Activated naive CD8-positive, alpha-beta T cell (primary cell): ENCODE measurements around the gene PRKAR2B.
"Not testable (repeated sequence)": the region's sequence is repeated elsewhere in the genome, so short reads cannot be mapped to it uniquely, and the experiment has no call there.

Experiments used
- H3K27ac Mint-ChIP-seq: one replicate; pipeline ENCODE4 v1.8.0; 2021; ENCODE audit warnings: mixed read lengths
- H3K27me3 Mint-ChIP-seq: one replicate; pipeline ENCODE4 v1.8.0; 2021; ENCODE audit warnings: mixed read lengths
- H3K36me3 Mint-ChIP-seq: one replicate; pipeline ENCODE4 v1.8.0; 2021; ENCODE audit warnings: mixed read lengths
- H3K4me1 Mint-ChIP-seq: one replicate; pipeline ENCODE4 v1.8.0; 2021; ENCODE audit warnings: low read depth, mixed read lengths
- H3K4me3 Mint-ChIP-seq: one replicate; pipeline ENCODE4 v1.8.0; 2021; ENCODE audit warnings: mild to moderate bottlenecking, mixed read lengths
- H3K9me3 Mint-ChIP-seq: one replicate; pipeline ENCODE4 v1.8.0; 2021; ENCODE audit warnings: low read depth, mixed read lengths

The PRKAR2B gene

GRCh38 chr7:107128217-107128616 lies 83.7 kb downstream of the PRKAR2B start:
- no peaks in the 10 kb centered on the region for H3K27me3 Mint-ChIP-seq
- no peak overlapping the region for H3K4me3 Mint-ChIP-seq
- H3K36me3 Mint-ChIP-seq: no peaks in the 10 kb centered on the region
- H3K4me1 Mint-ChIP-seq: peaks cover 20% of the 10 kb centered on the region
- no peaks in the 10 kb centered on the region for H3K9me3 Mint-ChIP-seq
- H3K27ac Mint-ChIP-seq: no peak overlapping the region

GRCh38 chr7:107128748-107129147 lies 84.2 kb downstream of the PRKAR2B start:
- Mint-ChIP-seq H3K27ac (no peak overlapping the region), H3K4me3 (no peak overlapping the region), H3K36me3 (no peaks in the 10 kb centered on the region), H3K9me3 (no peaks in the 10 kb centered on the region), H3K4me1 (peaks cover 20% of the 10 kb centered on the region), H3K27me3 (no peaks in the 10 kb centered on the region)

- Mint-ChIP-seq H3K27me3 (no peaks in the 10 kb centered on the region), H3K4me3 (no peak overlapping the region), H3K36me3 (no peaks in the 10 kb centered on the region), H3K27ac (no peak overlapping the region), H3K9me3 (no peaks in the 10 kb centered on the region), H3K4me1 (peaks cover 13% of the 10 kb centered on the region)
These were observed 86.1 kb downstream of the PRKAR2B start for GRCh38 chr7:107130487-107131220.

DNA sequence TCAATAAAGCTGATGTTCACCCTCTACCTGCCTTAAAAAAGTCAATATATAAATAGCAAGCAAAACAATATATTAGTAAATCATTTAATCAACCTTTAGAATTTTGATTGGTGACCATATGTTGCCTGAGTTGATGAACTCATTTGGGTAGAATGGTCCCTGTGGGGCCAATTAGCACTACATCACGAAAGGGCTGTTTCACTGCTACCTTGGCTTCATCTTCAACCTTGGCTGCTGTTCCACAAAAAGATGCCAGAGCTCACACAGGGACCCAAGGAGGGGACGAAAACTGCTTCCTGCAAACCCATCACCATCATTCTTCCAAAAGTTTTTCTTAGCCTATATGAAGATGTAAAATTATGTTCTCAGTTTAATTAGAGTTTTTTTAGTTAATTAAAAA lies 88.9 kb downstream of the PRKAR2B start:
- Mint-ChIP-seq H3K36me3 (no peaks in the 10 kb centered on the region), H3K4me3 (no peak overlapping the region), H3K4me1 (no peaks in the 10 kb centered on the region), H3K27me3 (no peaks in the 10 kb centered on the region), H3K9me3 (no peaks in the 10 kb centered on the region), H3K27ac (no peak overlapping the region)

- Mint-ChIP-seq H3K36me3 (no peaks in the 10 kb centered on the region), H3K27ac (no peak overlapping the region), H3K27me3 (no peaks in the 10 kb centered on the region), H3K4me3 (no peak overlapping the region), H3K9me3 (no peaks in the 10 kb centered on the region), H3K4me1 (no peaks in the 10 kb centered on the region)
These were observed 94.4 kb downstream of the PRKAR2B start for GRCh38 chr7:107138696-107139420.

DNA sequence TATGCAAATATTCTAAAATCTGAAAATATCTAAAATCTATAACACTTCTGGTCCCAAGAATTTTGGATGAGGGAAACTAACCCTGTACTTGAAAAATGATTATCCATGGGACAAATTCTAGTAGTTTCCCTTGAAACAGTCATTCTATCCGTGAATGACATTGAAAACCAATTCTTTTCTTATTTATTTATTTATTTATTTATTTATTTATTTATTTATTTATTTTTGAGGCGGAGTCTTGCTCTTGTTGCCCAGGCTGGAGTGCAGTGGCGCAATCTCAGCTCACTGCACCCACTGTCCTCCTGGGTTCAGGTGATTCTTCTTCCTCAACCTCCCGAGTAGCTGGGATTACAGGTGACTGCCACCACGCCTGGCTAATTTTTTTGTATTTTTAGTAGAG lies 99.4 kb downstream of the PRKAR2B start:
- not testable (repeated sequence) for H3K4me3 Mint-ChIP-seq, H3K27me3 Mint-ChIP-seq, H3K36me3 Mint-ChIP-seq, H3K27ac Mint-ChIP-seq, H3K4me1 Mint-ChIP-seq, H3K9me3 Mint-ChIP-seq

- H3K4me1 Mint-ChIP-seq: peaks cover 5% of the 10 kb centered on the region
- H3K27ac Mint-ChIP-seq: no peak overlapping the region
- H3K4me3 Mint-ChIP-seq: no peak overlapping the region
- H3K36me3 Mint-ChIP-seq: no peaks in the 10 kb centered on the region
- no peaks in the 10 kb centered on the region for H3K27me3 Mint-ChIP-seq
- no peaks in the 10 kb centered on the region for H3K9me3 Mint-ChIP-seq
These were observed 100.7 kb downstream of the PRKAR2B start for GRCh38 chr7:107145067-107145838.

GRCh38 chr7:107147464-107148393 lies 103.2 kb downstream of the PRKAR2B start:
- H3K4me1 Mint-ChIP-seq: peaks cover 7% of the 10 kb centered on the region
- no peak overlapping the region for H3K4me3 Mint-ChIP-seq
- H3K27me3 Mint-ChIP-seq: no peaks in the 10 kb centered on the region
- H3K9me3 Mint-ChIP-seq: no peaks in the 10 kb centered on the region
- H3K36me3 Mint-ChIP-seq: no peaks in the 10 kb centered on the region
- H3K27ac Mint-ChIP-seq: no peak overlapping the region

DNA sequence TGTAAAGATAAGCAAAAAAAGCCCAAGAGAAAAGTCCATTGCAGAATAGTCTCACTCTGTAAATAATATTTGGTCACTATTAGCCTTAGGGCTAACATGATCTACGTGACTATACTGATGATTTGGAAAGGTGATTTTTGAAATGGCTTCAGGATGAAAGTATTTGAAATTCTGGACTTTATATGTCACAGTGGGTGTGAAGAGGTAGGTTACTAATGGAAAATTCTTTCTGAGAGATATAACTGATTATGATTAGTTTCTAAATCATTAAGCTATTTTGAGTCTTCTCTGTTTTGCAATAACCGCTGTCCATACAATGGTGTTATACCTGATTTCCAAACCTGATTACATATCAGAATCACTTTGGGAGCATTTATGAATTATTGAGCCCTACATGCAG lies 104.2 kb downstream of the PRKAR2B start:
- Mint-ChIP-seq H3K36me3 (no peaks in the 10 kb centered on the region), H3K9me3 (no peaks in the 10 kb centered on the region), H3K27ac (no peak overlapping the region), H3K4me1 (peaks cover 7% of the 10 kb centered on the region), H3K27me3 (no peaks in the 10 kb centered on the region), H3K4me3 (no peak overlapping the region)

DNA sequence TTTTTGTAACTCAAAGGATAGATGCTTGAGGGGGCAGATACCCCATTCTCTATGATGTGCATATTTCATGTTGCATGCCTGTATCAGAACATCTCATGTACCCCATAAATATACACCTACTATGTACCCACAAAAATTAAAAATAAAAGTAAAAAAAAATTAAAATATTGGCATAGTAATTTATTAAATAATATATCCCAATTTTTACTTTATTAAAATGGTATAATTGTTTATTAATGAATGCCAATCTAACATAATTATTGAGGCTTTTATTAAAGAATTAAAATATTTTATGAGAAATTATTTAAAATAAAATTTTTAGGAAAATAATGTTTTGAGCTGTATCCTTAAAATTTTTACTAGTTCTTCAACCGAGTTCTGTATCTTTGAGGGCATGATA lies 105.4 kb downstream of the PRKAR2B start:
- H3K9me3 Mint-ChIP-seq: no peaks in the 10 kb centered on the region
- no peaks in the 10 kb centered on the region for H3K27me3 Mint-ChIP-seq
- peaks cover 7% of the 10 kb centered on the region for H3K4me1 Mint-ChIP-seq
- no peak overlapping the region for H3K27ac Mint-ChIP-seq
- H3K4me3 Mint-ChIP-seq: no peak overlapping the region
- H3K36me3 Mint-ChIP-seq: no peaks in the 10 kb centered on the region

GRCh38 chr7:107150375-107151073 lies 106.0 kb downstream of the PRKAR2B start:
- Mint-ChIP-seq H3K9me3 (no peaks in the 10 kb centered on the region), H3K36me3 (no peaks in the 10 kb centered on the region), H3K27me3 (no peaks in the 10 kb centered on the region), H3K4me1 (peaks cover 7% of the 10 kb centered on the region), H3K27ac (no peak overlapping the region), H3K4me3 (no peak overlapping the region)

- Mint-ChIP-seq H3K27me3 (no peaks in the 10 kb centered on the region), H3K27ac (no peak overlapping the region), H3K4me3 (no peak overlapping the region), H3K9me3 (no peaks in the 10 kb centered on the region), H3K4me1 (peaks cover 7% of the 10 kb centered on the region), H3K36me3 (no peaks in the 10 kb centered on the region)
These were observed 107.0 kb downstream of the PRKAR2B start for GRCh38 chr7:107151538-107151937.

DNA sequence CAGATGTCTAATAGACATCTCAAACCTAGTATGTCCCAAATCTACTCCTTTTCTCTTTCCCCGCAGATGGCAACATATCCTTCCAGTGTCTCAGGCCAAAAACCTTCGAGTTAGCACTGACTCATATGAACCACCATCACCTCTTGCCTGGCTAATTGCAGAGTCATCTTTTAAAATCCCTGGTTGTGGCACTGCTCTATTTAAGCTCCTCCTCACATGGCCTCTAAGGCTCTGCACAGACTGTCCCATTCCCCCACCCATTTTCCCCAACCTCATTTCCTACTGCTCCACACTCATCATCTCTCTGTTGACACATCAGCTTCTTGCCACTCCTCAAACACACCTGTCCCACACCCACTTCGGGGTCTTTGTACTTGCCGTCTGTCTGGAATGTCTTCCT lies 107.5 kb downstream of the PRKAR2B start:
- H3K9me3 Mint-ChIP-seq: no peaks in the 10 kb centered on the region
- H3K4me1 Mint-ChIP-seq: peaks cover 7% of the 10 kb centered on the region
- no peaks in the 10 kb centered on the region for H3K27me3 Mint-ChIP-seq
- H3K27ac Mint-ChIP-seq: no peak overlapping the region
- H3K36me3 Mint-ChIP-seq: no peaks in the 10 kb centered on the region
- H3K4me3 Mint-ChIP-seq: no peak overlapping the region

DNA sequence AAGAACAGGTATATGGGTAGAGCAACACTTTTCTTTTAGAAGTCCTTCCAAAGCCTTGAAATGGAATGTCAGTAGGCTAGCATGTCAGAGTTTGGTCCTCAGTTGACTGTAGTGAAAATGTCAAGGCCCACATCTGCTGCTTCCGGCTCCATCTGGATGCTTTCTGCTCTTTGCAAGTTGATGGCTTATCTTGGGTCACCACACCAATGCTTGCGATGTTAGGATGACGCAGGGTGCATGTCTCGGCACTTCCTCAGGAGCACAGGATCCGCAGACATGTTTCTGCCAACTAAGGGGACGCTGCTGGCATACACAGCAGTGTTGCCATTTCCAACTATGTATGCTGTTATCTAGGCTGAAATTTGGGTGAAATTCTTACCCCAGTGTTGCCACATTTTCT lies 110.3 kb downstream of the PRKAR2B start:
- Mint-ChIP-seq H3K4me1 (peaks cover 2% of the 10 kb centered on the region), H3K4me3 (no peak overlapping the region), H3K27me3 (no peaks in the 10 kb centered on the region), H3K36me3 (no peaks in the 10 kb centered on the region), H3K27ac (no peak overlapping the region), H3K9me3 (no peaks in the 10 kb centered on the region)
